ENCODE data around the gene CAMK1D.
"Not testable (repeated sequence)": the region's sequence is repeated elsewhere in the genome, so short reads cannot be mapped to it uniquely, and the experiment has no call there.

The CAMK1D gene

DNA sequence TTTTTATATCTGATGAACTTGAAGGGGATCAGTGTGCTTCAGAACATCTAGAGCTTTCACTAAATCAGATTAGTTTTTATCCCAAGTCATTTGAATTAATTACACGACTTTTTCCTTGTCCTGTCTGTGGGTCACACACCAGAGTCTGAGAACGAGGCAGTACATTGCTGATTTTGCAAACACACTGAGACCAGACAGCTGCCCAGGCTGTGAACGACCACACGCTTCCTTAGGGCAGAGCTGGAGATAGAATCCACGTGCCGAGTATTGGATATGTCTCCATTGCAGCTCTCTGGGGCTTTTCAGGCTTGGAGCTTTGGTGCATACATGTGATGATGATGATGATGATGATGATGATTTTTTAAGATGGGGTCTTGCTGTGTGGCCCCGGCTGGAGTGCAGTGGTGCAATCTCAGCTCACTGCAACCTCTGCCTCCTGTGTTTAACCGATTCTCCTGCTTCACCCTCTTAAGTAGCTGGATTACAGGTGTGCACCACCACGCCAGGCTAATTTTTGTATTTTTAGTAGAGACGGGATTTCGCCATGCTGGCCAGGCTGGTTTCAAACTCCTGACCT, 81.1 kb downstream of the CAMK1D start:
- no peak for DNase-seq (ENCODE audit: low spot score)

DNA sequence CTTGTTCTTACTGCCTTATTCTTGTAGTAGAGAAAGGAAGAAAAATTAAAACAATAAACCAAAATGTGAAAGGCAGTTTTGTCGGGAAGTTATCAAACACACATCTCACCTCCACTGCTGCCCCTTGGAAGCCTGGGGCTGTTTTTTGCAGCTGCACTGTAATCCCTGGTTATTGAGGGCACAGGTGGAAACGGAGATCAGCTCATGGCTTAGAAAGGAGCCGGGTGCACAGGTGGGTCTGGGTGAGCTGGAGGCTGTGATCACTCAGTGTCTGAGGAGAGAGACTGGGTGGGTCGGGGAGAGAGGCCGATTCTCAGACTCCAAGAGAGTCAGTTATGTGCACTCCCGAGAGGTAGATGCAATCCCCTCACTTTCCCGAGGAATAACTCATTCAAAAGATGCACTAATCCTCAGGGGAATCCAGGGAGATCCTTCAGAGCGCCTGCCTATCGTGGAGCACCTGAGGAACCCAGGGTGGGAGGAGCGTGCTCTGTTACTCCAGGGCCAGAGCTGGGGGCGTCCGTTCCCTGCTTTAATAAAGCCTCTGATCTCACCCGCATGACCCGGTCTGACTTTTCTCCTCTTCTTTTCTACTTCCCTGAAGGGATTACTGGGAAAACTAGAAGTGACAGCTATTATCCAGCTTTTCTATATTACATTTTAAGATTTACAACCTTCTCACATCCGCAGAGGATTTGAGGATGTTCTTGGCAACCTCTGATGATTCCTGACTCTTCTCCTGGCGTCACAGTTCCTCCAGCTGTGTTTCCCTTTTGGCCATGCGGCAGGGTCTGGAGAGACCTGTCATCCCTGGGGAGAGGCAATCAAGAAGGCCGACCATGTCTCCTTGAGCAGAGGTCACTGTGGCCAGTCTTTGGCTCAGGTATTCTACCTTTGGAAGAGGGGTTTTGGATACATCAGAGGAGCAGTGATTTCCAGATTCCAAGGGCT, 82.1 kb downstream of the CAMK1D start:
- no peak for DNase-seq (ENCODE audit: low spot score)

DNA sequence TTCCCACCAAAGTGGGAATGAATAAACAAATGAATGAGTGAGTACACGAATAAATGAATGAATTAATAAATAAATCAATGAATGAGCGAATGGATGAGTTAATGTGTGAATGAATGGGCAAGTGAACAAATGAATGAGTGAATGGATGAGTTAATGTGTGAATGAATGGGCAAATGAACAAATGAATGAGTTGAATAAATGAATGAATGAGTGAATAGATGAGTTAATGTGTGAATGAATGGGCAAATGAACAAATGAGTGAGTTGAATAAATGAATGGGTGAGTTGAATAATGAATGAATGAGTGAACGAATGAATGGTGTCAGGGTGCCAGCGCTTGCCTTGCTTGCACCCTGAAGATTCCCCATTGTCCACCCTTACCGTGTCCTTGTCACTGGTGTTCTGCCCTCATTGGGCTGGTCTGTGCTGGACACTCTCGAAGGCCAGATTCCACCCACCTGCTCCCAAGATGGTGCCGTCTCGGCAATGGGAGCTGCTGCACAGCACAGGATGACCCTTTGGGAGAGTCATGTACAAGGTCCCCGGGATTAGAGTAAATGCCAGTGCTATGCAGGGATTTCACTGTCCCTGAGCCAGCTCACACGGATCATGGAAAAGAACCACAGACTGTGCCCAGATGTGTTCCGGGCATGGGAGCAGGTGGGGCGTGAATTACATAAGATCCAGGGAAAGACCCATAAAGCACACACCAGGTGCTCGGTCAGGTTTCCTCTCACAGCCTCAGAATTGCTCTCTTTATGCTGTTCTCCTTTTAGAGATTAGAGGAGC, 83.2 kb downstream of the CAMK1D start:
- no peak for DNase-seq (ENCODE audit: low spot score)

DNA sequence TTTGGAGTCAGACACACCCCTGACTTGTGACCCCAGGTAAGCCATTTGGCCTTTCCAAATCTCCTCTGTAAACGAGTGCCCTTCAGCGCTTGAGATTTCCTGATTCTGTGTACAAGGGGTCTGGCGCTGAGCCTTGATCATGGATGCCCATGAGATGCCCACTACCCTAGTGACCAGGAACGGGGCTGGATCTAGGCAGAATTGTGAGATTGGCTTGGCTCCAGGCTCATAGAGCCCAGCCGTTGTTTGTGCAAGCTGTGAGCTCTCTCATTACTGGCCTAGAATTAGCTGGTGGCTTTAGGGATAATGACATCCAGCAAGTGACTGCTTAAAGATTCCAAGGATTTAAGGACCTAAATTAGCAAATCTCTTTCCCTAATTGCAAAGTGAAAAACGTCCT, 84.9 kb downstream of the CAMK1D start:
- no peak for DNase-seq (ENCODE audit: low spot score)

DNA sequence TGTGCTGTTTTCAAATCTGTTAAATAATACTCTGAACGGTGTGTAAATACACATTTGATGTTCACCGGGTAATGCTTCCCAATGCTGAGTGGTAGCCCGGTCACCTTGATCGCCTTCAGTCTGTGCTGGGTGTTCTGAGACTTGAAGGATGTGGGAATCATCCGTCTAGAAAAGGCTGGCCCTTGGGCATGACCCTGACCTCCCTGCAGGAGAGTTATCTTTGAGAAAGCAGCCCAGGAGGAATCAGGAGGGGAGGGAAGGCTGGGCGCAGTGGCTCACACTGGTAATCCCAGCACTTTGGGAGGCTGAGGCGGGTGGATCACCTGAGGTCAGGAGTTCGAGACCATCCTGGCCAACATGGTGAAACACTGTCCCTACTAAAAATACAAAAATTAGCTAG, 85.3 kb downstream of the CAMK1D start:
- DNase-seq (ENCODE audit: low spot score) = not testable (repeated sequence)

DNA sequence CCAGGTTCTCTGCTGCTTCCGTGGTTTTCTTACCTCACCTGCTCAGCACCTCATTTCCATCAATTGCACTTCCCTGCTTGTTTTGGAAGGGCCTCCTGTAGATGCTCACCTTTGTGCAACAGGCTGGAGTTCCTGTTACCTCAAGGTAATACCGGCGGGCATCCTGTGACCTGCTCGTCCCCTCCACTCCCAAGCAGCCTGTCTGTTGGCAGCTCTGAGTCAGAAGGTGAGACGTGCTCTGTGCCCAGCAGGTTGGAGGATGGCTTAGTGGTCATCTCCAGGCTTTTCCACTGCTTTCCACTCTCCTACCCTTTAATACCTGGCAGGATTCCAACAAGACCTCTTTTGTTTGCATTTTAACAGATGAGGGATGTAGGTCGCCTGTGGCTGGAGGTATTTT, 86.0 kb downstream of the CAMK1D start:
- DNase-seq (ENCODE audit: low spot score) = no peak

DNA sequence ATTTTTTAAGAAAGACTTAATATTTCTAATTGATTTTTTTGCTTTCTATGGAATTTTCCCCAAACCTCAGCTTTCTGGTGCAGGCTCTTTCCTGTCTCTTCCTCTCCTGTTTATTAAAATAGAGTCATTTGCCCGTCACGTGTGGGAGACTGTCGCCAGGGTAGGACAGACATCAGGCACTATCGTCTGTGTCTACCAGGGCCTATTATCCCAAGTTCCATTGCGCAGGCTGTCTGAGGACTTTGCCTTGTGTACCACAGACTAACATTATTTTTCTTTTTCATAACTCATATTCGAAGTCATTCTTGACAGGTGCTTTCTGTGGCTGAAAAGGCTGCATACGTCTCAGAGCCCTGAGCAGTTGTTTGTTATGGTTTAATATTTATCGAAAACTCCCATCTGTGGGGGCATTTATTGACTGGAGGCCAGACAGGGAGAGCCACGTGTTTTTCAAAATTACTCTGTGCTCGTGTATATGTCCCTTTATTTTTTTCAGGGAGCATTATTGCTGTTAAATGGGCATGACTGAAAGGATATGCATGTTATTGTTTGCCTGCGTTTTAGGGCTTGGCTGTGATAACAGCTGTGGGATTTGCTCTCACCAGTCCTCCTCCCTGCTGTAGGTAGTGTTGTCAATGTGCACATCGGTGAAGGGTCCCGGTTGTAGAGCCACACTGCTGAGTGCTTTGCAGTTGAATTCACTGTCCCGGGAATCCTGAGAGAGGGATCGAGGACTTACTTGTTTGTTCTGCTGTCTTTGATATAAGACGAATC, 89.8 kb downstream of the CAMK1D start:
- no peak for DNase-seq (ENCODE audit: low spot score)

DNA sequence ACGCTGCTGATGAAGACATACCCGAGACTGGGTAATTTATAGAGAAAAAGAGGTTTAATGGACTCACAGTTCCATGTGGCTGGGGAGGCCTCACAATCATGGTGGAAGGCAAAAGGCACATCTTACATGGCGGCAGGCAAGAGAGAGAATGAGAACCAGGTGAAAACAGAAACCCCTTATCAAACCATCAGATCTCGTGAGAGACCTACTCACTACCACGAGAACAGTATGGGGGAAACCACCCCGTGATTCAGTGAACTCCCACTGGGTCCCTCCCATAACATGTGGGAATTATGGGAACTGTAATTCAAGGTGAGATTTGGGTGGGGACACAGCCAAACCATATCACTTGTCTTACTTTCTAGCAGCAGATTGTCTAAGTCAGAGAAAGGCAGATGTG, 90.4 kb downstream of the CAMK1D start:
- DNase-seq (ENCODE audit: low spot score) = not testable (repeated sequence)

DNA sequence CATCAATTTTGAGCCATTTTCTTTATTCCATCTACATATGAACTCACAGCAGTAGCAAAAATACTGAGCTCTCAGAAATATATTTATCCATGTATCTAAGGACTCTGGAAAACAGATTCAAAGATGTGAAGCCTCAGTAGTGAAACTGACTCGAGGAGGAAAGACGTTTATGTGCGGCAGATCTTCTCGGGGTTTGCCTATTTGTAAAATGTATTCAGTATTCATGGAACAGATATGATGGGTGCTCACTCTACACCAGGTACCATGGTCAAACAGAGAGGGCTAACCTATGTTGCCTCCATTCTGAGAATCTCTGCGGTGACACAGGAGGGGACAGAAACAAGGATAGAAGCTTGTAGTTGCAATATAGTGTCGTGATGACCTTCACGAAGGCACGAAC, 93.7 kb downstream of the CAMK1D start:
- DNase-seq (ENCODE audit: low spot score) = no peak

DNA sequence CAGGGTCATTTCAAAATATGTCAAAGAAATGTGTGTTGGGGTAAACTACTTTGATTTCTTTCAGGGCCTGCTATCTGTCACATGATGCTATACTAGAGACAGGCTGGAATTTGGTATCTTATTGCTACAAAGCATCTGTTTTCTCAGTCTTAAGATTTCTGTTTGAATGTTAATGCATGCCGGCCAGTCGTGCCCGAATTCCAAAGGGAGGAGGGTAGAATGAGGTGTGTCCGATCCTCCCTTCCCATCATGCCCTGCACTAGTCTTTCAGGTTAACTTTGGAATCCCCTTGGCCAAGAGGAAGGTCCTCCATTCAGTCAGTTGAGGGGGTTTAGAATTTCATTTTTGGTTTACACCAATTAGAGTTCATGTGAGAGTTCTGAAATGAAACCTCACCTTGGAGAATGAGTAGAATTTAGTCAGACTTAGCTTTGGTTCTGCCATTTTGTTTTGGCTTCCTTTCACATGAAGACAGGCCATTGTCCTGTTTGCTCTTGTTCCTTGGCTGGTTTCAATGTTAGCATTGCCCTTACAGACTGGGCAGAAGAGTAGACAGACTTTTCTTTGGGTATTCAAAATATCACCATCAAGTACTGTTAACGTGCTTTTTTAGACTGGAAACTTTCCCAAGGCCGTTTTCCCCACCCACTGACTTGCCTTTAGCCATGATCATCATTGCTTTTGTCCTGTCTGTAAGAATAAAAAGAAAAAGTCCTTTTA, 95.8 kb downstream of the CAMK1D start:
- DNase-seq (ENCODE audit: low spot score) = no peak

DNA sequence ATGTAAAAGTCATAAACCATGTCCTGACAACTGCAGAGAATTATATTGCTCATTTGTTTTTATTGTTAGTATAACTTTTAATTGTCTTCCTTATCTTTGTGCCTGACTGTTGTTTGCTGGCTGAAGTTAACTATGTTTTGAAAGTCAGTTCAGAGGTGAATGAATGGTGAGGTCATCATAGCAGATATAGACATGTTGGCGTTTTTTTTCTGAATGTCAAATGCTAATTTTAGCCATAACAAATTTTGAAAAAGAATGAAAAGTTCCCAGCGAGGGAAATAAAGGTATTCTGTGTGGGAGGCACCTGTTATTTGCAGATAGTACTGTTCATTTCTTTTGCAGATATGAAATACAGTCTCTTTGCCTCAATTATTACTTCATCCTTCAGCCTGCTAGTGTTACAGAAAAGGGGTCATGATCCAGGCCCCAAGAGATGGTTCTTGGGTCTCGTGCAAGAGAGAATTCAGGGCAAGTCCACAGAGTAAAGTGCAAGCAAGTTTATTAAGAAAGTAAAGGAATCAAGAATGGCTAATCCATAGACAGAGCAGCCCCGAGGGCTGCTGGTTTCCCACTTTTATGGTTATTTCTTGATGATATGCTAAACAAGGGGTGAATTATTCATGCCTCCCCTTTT, 96.5 kb downstream of the CAMK1D start:
- DNase-seq (ENCODE audit: low spot score) = no peak

DNA sequence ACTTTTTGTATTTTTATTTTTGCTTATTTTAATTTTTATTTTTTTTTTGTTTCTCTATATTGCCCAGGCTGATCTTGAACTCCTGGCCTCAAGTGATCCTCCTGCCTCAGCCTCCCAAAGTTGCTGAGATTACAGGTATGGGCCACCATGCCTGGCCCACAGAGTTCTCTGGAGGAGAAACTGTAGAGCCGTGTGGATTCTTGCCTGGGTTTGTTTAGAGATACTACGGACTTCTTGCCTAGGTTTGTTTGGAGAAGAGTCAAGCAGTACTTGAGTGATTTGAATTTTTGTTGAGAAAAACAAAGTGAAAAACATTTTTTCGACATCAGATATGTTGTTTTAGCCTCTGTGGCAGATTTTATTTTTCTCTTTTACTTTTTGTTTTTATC, 99.0 kb downstream of the CAMK1D start:
- DNase-seq (ENCODE audit: low spot score) = no peak

DNA sequence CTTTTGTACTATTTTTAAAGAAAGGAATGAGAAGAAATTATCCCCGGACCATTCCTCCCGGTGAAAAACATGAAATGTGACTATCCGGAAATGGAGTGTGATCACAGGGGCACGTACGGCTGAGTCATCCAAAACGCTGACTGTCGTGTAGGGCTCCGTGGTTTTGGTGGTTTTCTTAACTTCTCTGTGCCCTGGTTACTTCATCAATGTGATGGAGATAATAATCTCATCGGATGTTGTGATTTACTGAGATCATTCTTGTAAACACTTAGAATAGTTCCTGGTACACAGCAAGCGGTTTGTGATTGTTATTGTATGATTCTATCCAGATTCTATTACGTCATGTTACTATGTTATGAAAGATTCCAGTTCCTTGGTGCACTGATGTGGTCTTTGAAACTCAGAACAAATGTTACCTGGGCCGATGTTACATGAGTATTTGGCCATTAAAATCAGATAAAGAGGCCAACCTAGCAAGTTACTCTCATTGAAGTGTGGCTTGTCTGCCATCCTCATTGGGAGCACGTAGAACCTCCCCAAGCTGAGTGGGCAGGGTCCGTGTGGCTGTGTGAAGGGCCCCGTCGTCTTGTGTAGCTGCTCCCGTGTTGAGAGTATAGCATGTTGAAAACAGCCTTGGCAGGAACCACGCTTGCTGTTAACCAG, 99.5 kb downstream of the CAMK1D start:
- DNase-seq (ENCODE audit: low spot score) = no peak

DNA sequence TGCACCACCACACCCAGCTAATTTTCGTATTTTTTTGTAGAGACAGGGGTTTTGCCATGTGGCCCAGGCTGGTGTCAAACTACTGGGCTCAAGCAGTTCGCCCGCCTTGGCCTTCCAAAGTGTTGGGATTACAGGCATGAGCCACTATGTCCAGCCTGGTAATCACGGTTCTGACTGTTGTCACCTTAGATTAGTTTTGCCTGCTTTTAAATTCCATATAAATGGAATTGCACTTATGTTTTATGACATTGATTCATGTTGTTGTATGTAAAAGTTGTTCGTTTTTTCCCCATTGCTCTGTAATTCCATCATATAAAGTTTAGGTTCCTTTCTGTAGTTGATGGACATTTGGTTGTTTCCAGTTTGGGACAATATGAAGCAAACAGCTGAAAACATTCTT, 106.0 kb downstream of the CAMK1D start:
- DNase-seq (ENCODE audit: low spot score) = no peak

DNA sequence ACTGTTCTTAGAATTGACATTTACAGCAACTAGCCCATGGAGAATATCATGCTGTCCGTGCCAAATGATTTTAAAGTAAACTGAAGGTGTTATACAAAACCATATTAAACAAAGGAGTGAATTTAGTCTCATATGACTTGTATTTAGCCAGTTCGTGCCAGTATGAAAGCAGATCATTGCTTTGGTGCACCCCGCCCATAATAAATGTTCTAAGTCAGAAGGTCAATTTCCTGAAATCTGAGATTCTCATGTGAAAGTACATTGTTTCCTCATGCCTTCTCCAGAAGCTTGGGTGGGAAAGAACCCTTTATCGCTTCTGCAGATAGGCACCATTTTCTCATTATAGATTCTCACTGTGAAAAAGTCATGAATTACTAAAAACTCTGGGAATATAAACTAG, 106.4 kb downstream of the CAMK1D start:
- no peak for DNase-seq (ENCODE audit: low spot score)

DNA sequence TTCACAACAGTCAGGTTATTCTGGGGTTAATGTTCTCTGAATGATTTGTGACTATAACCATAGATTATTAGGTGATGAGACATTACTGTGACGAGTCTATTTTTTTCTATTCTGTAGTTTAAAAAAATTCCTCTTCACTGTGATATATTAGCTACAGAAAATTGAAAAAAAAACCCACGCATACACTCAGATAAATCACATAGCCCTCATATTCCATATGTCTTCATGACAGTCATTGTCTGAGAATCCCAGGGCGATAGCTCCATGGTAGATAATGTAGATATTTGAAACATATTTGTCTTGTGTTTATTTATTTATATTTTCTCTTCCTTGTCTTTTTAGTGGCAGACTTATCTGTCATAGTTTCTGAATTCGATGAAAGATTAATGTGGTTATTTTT, 110.0 kb downstream of the CAMK1D start:
- DNase-seq (ENCODE audit: low spot score) = no peak

DNA sequence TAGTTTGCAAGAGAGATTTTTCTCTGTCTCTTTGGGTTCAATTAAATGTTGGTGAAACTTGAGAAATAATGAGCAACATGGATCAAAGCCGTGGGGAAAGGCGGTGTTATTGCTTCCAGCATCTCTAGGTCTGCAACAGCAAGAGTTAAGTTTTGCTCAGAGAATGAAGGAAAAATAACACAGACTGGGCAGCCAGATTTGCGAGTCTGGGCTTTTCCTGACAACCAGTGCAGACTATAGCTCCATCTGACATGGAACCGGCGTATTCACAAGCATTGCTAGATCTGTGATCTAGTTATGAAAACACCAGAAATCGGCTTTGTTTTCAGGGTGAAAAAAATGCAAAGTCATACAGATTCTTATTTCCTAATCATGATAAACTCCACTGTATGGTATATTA, 110.4 kb downstream of the CAMK1D start:
- DNase-seq (ENCODE audit: low spot score) = no peak

DNA sequence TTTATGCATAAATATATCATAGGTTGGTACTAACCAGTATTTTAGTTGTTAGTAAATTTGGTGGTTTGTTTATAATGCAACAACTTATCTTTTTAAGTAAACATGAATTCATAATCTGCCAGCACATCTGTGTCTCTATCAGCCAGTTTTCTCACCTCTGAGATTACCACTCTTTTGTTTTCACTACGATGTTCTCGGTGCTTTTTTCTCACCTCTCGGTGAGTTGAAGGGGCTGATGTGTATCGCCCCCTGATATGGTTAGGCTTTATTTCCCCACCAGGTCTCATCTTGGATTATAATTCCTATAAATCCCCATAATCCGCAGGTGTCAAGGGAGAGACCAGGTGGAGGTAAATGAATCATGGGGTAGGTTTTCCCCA, 114.1 kb downstream of the CAMK1D start:
- DNase-seq (ENCODE audit: low spot score) = no peak

DNA sequence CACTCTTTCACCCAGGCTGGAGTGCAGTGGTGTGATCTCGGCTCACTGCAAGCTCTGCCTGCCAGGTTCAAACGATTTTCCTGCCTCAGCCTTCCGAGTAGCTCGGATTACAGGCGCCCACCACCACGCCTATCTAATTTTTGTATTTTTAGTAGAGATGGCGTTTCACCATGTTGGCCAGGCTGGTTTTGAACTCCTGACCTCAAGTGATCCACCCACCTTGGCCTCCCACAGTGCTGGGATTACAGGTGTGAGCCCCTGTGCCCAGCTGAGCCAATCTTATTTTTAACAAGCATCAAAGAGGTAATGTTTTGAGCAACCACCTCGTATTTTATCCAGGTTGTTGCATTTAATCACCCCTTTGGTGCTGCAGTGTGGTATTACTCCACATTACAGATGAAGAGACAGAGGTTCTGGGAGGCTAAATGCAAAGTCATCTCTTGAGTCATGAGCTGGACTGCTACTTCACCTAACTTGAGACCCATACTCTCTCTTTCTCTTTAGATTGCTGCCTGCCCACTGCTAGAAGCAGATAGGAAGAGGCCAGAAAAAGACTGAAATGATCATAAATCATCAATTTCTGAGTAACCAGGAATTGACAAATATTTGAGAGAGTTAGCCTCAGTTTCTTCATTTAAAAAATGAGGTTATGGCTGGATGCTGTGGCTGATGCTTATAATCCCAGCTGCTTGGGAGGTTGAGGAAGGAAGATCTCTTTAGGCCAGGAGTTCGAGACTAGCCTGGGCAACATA, 116.2 kb downstream of the CAMK1D start:
- DNase-seq (ENCODE audit: low spot score) = no peak
